NCI-H748 treated with DMSO at 0.1 percent for 48 hours (cell line): ENCODE results near the gene KRTAP5-11.
"Not testable (repeated sequence)": the region's sequence is repeated elsewhere in the genome, so short reads cannot be mapped to it uniquely, and the experiment has no call there.

Experiments used
- DNase-seq: peaks from one replicate; lab custom pipeline; 2025; lab: John Stamatoyannopoulos, UW

KRTAP5-11 gene

GRCh38 chr11:71556018-71556417 lies 26.7 kb downstream of the KRTAP5-11 start:
- no peak for DNase-seq

DNA sequence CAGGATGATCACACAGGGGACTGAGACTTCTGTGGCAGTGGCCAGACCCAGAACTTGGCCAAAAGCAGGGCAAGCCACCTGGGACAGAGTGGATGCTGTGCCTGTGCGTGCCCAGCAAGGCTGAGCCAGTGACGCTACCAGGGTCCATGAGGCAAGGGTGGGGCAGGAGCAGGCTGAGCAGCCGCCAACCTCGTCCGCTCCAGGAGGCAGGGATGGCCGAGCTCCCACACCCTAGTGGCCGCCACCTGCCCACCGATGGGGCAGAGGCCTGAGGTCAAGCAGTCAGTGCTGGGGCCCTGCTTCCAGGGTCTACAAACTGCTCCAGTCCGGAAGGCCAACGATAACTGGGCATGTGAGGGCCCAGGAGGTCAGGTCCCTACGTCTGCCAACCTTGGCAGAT lies 27.2 kb downstream of the KRTAP5-11 start:
- DNase-seq, result no peak

DNA sequence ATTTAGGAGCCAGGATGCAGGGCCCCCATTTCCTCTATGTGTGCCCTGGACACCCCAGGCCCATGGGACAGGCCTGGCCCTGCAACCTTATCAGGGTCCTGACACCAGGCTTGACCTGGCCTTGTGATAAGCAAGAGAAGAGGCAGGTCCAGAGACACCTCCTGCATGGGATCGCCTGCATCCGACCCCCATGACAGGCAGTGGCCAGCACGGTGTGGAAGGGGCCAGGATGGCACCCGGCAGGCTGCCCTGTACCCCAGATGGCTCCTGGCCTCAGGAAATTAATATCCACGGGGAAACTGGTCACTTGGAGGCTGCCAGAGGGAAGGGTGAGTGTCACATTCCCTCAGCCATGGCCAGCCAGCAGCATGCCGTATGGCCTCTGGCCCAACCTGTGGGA lies 27.7 kb downstream of the KRTAP5-11 start:
- no peak for DNase-seq

- no peak for DNase-seq
These were observed 31.0 kb downstream of the KRTAP5-11 start for GRCh38 chr11:71551711-71552110.

DNA sequence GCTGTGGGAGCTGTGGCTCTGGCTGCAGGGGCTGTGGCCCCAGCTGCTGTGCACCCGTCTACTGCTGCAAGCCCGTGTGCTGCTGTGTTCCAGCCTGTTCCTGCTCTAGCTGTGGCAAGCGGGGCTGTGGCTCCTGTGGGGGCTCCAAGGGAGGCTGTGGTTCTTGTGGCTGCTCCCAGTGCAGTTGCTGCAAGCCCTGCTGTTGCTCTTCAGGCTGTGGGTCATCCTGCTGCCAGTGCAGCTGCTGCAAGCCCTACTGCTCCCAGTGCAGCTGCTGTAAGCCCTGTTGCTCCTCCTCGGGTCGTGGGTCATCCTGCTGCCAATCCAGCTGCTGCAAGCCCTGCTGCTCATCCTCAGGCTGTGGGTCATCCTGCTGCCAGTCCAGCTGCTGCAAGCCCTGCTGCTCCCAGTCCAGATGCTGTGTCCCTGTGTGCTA lies 33.9 kb downstream of the KRTAP5-11 start:
- no peak for DNase-seq

GRCh38 chr11:71548120-71548519 lies 34.6 kb downstream of the KRTAP5-11 start, which contains the start of gene KRTAP5-9:
Gene KRTAP5-9 (plus strand): TSS chr11:71548420. CDS start chr11:71548658, 238 bp downstream.
- DNase-seq, result no peak

DNA sequence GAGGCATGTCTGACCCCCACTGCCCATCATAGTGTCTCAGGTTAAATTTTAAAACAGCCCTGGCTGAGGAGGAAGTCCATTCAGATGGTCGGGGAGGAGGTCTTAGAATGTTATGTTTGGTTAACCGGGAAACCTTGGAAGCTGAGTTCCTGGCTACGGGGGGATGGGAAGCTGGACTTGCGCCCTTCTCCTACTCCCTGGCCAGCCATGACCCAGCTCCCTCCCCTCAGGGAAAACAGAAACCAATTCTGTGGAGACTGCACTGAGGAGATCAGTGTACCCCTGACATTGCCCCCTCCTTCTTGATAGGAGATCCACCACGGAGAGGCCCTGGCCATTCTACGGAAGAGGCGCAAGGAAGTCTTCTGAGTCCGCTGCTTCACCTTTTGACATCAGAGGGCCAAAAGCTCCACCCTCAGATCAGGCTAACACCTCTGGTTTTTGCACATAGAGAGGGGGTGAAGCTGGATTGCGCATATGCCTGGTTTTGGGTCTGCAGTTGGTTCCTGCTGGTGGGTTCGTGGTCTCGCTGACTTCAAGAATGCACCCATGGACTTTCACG lies 37.2 kb downstream of the KRTAP5-11 start:
- no peak for DNase-seq

- DNase-seq, result no peak
These were observed 38.0 kb downstream of the KRTAP5-11 start for GRCh38 chr11:71544525-71545214.

DNA sequence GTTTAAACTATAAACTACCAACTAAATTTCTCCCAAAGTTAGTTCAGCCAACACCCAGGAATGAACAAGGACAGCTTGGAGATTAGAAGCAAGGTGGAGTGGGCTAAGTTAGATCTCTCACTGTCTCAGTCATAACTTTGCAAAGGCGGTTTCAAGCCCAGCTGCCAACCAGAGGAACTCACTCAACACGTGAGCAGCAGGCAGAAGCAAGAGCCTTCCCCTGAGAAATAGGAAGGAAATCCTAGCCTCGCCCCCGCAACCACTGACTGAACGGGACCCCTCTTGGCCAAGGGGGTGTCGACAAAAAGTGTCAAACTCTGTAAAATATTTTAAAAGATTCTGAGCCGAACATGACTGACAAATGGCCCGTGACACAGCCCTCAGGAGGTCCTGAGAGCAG lies 38.8 kb downstream of the KRTAP5-11 start:
- no peak for DNase-seq

GRCh38 chr11:71542879-71543777 lies 39.5 kb downstream of the KRTAP5-11 start:
- DNase-seq, result no peak

GRCh38 chr11:71542382-71542781 lies 40.3 kb downstream of the KRTAP5-11 start:
- no peak for DNase-seq

DNA sequence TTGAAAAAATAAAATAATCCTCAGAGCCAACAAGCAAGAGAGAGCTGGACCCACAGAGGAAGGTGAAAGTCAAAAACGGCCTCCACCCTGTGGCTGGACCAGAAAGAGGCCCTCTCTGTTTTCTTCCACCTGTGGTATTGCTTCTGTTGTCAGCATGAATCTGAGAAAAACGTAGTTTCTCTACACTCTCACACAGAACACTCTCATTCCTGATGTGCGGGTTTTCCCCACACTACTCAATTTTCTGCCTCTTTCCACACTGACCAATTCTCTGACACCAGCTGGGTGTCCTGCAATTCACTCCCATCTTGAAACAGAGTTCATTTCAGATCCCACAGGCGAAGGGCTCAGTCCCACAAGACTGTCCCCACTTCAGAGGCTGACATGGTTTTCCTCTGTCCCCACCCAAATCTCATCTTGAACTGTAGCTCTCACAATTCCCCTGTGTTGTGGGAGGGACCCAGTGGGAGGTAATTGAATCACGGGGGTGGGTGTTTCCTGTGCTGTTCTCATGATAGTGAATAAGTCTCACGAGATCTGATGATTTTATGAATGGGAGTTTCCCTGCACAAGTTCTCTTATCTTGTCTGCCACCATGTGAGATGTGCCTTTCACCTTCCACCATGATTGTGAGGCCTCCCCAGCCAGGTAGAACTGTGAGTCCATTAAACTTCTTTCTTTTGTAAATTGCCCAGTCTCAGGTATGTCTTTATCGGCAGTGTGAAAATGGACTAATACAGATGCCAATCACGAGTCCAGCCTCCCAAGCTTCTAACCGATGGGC lies 42.0 kb downstream of the KRTAP5-11 start:
- not testable (repeated sequence) for DNase-seq

GRCh38 chr11:71539971-71540370 lies 42.7 kb downstream of the KRTAP5-11 start:
- not testable (repeated sequence) for DNase-seq

DNA sequence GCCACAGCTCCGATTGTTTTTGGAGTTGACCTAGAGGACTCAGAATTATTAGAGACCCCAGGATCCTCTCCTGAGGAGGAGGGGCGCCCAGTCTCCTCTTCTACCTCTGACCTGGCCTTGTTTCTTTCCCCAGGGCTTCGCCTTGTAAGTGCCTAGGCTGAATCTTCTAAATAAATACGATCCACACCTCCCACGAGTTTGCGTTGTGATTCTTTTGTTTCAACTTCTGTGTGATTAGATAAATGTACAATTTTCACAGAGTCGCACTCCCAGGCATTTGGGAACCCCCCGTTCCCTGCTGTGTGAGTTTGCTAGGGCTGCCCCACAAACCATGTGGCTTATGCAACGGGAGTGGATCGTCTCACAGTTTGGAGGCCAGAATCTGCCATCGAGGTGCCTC lies 43.7 kb downstream of the KRTAP5-11 start:
- no peak for DNase-seq

DNA sequence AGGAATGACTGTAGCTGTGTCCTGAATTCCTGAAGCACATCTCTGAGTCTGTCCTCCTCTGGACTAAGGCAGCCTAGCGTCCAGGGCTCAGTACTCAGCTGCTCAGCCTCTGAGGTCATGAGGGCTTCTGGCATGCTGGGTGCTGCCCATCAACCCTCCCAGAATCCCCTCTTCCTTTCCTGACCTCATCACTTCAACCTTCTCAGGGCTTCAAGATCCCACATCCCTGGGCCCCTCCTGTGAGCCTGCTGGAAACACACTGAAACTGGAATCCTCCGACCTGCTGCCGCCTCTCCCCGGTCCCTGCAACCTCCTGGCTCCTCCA lies 44.0 kb downstream of the KRTAP5-11 start:
- no peak for DNase-seq

DNA sequence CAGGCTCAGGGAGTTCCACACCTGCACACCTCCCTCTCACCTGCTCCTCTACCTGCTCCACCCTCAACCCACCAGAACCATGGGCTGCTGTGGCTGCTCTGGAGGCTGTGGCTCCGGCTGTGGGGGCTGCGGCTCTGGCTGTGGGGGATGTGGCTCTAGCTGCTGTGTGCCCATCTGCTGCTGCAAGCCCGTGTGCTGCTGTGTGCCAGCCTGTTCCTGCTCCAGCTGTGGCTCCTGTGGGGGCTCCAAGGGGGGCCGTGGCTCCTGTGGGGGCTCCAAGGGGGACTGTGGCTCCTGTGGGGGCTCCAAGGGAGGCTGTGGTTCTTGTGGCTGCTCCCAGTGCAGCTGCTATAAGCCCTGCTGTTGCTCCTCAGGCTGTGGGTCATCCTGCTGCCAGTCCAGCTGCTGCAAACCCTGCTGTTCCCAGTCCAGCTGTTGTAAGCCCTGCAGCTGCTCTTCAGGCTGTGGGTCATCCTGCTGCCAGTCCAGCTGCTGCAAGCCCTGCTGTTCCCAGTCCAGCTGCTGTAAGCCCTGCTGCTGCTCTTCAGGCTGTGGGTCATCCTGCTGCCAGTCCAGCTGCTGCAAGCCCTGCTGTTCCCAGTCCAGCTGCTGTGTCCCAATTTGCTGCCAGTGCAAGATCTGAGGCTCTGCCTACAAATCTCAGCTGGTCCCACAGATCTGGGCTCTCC lies 44.6 kb downstream of the KRTAP5-11 start, which contains the start of gene KRTAP5-8:
KRTAP5-8 (plus strand) TSS at position 49 of the 689 bp plus-strand sequence; CDS start at position 80, 31 bp downstream.
- DNase-seq, result not testable (repeated sequence)

- DNase-seq, result no peak
These were observed 45.1 kb downstream of the KRTAP5-11 start for GRCh38 chr11:71537537-71537936.

DNA sequence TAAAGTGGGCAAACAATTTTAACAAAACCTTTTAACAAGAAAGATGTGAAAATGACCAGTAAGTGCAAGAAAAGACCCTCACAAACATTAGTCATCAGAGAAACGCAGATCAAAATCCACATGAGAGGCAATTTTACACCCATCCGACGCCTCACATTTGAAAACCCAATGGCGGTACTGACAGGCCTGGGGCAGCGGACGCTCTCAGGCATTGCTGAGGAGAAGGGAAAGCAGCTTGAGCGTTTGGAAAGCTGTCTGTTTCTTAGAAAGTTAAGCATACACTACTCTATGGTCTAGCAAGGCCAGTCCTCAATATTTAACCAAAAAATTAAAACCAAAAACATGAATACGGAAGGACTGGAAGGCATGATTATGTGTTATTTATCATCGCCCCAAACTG lies 46.9 kb downstream of the KRTAP5-11 start:
- DNase-seq, result no peak

DNA sequence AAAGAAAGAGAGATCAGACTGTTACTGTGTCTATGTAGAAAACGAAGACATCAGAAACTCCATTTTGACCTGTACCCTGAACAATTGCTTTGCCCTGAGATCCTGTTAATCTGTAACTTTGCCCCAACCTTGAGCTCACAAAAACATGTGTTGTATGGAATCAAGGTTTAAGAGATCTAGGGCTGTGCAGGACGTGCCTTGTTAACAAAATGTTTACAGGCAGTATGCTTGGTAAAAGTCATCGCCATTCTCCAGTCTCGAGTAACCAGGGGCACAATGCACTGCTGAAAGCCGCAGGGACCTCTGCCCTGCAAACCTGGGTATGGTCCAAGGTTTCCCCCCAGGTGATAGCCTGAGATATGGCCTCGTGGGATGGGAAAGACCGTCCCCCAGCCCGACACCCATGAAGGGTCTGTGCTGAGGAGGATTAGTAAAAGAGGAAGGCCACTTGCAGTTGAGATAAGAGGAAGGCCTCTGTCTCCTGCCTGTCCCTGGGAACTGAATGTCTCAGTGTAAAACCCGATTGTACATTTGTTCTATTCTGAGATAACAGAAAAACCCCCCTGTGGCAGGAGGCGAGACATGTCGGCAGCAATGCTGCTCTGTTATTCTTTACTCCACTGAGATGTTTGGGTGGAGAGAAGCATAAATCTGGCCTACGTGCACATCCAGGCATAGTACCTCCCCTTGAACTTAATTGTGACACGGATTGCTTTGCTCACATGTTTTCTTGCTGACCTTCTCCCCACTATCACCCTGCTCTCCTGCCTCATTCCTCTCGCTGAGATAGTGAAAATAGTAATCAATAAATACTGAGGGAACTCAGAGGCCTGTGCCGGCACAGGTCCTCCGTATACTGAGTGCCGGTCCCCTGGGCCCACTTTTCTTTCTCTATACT lies 47.7 kb downstream of the KRTAP5-11 start:
- DNase-seq, result not testable (repeated sequence)

GRCh38 chr11:71532036-71532610 lies 50.6 kb downstream of the KRTAP5-11 start:
- DNase-seq, result no peak
